Measurements from ENCODE around the gene TMEM19. TPM values are rescaled to one million over a fixed set of nuclear protein-coding genes. Genes with fewer than 3 reads are reported as not detected.

TMEM19 gene
- total RNA-seq, 1 donor from 2014 or later: 27.8 TPM

DNA sequence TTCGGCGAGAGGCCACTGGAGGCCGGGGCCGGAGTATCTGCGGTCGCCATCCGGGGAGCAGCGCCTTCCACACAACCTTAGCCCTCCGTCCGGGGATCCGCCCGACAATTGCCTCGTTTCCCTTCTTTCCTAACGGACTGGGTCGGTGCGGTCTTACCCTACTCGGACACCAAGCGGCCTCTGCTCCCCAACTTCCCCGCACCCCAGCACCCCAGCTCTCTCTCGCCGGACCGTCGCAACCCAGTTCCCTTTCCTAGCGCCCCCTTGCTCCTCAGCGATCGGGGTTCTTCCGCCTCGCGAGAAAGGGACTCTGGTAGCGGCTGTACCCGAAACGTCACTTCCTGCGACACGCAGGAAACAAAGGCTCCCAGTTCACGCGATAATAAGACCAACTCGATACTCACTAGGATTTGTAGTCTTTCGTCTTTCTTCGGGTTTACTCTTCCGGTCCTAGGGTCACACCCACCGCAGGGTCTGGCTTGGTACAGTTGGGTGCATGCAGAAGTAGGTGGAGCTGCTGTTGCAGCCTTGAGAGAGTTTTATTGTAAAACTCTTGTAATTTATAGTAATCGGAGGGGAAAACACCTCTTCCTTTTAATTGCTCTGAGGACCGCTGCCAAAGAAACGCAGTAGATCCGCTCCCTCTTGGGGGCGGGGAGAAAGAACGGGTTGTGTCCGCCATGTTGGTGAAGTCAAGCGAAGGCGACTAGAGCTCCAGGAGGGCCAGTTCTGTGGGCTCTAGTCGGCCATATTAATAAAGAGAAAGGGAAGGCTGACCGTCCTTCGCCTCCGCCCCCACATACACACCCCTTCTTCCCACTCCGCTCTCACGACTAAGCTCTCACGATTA is 22.1 kb upstream of the TMEM19 start, which contains the start of the genes THAP2 and ZFC3H1:
THAP2 (plus strand) TSS at position 741 of the 850 bp plus-strand sequence. CDS start 209 bp downstream, outside the sequence.
ZFC3H1 (minus strand) TSS at position 288 of the 850 bp plus-strand sequence; CDS start at position 50, 238 bp downstream.
- DNase-seq (ENCODE audit: low read depth): peak; percentile 99
- peak; percentile 36 for TF ChIP-seq CTCF (conservative IDR thresholded peaks at IDR 0.05; ENCODE audit: low read depth, low read length)
- H3K4me3 ChIP-seq (ENCODE audit: low read depth, low read length): peak within 1 kb of the TSS; percentile 93

DNA sequence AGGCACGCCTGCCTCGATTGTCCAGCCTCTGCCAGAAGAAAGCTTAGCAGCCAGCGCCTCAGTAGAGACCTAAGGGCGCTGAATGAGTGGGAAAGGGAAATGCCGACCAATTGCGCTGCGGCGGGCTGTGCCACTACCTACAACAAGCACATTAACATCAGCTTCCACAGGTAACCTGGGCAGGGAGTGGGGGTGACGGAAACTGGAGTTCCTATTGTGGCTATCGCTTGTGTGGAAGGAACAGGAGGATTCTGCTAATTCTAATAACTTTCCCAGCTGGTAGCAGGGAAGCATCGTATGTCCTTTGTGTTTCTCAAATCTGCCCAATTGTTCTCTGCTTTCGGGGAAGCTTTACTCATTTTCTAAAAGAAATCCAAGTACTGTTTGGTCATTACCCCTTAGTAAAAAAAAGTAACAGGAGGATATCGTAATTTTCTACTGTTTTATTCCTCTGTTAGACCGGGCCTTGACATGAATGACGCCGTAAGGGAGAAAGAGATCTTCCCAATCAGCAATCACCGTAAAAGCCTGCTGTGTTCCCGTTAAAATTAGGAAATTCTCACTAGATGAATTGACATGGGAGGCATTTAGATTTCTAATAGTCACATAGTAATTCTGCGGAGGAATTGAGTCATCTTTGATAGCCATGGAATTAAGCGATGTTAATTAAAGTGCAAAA is 21.3 kb upstream of the TMEM19 start:
- TF ChIP-seq CTCF (conservative IDR thresholded peaks at IDR 0.05; ENCODE audit: low read depth, low read length): no peak
- DNase-seq (ENCODE audit: low read depth): no peak
- peak overlapping the region; percentile 93 for H3K4me3 ChIP-seq (ENCODE audit: low read depth, low read length)

DNA sequence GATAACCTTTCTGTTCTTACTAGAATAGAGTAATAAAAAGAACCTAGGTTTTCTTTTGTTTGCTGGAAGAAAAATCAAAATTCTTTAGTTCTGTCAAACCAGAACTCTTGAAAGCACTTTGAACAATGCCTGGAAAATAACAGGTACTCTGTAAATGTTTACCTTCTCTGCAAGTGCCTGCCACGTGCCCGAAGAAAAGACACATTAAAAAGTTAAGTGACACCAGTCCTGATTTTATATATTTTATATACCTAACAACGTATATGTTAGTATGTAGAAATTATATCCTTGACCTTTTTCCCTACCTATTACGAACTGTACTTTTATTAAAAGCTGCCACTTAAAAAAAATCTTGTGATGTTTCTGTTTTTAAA is 20.8 kb upstream of the TMEM19 start:
- no peak for DNase-seq (ENCODE audit: low read depth)
- no peak for TF ChIP-seq CTCF (conservative IDR thresholded peaks at IDR 0.05; ENCODE audit: low read depth, low read length)

DNA sequence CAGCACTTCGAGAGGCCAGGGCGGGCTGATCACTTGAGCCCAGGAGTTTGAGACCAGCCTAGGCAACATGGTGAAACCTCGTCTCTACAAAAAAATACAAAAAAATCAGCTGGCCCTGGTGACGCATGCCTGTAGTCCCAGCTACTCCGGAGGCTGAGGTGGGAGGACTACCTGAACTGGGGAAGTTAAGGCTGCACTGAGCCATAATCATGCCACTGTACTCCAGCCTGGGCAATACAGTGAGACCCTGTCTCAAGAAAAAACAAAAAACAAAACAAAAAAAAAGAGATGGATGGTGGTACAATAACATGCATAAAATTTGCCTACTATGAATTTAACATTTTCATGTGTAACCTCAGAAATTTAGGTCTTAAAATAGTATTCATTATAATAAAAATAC is 19.6 kb upstream of the TMEM19 start:
- no peak overlapping the region for H3K4me3 ChIP-seq (ENCODE audit: low read depth, low read length)
- no peak for DNase-seq (ENCODE audit: low read depth)
- no peak for TF ChIP-seq CTCF (conservative IDR thresholded peaks at IDR 0.05; ENCODE audit: low read depth, low read length)

More for the DNA sequence above, 20.8 kb upstream of the TMEM19 start:
- H3K4me3 ChIP-seq (ENCODE audit: low read depth, low read length): peak overlapping the region; percentile 93

- no peak for DNase-seq (ENCODE audit: low read depth)
- no peak for TF ChIP-seq CTCF (conservative IDR thresholded peaks at IDR 0.05; ENCODE audit: low read depth, low read length)
These were observed 14.6 kb upstream of the TMEM19 start for GRCh38 chr12:71671311-71671710.

GRCh38 chr12:71671816-71672215 is 14.1 kb upstream of the TMEM19 start:
- no peak for DNase-seq (ENCODE audit: low read depth)
- H3K4me3 ChIP-seq (ENCODE audit: low read depth, low read length): no peak overlapping the region
- TF ChIP-seq CTCF (conservative IDR thresholded peaks at IDR 0.05; ENCODE audit: low read depth, low read length): no peak

More at GRCh38 chr12:71671311-71671710, 14.6 kb upstream of the TMEM19 start:
- H3K4me3 ChIP-seq (ENCODE audit: low read depth, low read length): no peak overlapping the region
